SIG-M5 treated with dmso at 0.1 percent for 504 hours (cell line): ENCODE results near the gene GMDS.

Experiments
- DNase-seq: peaks from one replicate; lab custom pipeline; 2025; ENCODE audit not compliant: unreplicated experiment; lab: John Stamatoyannopoulos, UW

The GMDS gene

DNA sequence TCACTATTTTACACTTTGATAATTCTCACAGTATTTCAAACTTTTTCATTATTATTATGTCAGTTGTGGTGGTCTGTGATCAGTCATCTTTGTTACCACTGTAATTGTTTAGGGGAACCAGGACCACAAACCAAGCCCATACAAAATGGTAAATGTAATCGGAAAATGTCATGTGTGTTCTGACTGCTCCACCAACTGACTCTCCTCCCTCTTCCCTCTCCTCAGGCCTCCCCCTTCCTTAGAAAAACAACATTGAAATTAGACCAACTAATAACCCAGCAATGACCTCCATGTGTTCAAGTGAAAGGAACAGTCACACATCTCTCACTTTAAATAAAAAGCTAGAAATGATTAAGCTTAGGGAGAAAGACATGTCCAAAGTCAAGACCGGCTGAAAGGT lies 63.8 kb downstream of the GMDS start:
- no peak for DNase-seq

DNA sequence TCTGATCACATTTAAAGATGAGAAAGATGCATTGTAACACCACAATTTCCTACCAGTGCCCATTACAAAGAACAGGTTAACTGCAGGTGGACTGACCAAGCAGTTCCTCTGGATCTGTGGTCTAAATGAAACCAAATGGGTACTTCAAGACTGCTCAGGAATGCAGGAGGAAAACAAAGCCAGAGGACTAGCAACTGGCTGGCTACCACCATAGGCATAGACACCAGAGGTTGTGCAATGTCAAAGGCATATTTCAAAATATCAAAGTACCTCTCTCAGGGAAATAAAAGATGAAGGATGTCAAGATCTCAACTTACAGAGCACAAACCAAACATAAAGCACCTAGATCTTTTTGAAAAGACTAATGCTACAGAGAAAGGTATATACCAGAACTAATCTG lies 65.5 kb downstream of the GMDS start:
- DNase-seq = no peak

DNA sequence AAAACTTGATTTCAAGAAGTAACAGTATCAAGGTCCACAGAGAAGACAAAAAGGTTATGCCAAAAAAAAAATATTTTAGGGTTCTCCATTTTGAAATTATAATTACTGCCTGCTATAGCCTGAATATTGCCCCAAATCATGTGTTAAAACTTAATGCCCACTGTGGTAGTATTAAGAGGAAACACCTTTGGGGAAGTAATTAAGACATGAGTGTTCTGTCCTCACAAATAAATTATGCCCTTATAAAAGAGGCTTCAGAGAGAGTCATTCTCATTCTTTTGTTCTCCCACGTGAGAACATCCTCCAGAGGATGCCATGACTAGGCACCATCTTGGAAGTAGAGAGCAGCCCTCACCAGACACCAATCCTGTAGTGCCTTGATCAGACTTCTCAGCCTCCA lies 66.2 kb downstream of the GMDS start:
- no peak for DNase-seq

GRCh38 chr6:2178125-2178524 lies 67.3 kb downstream of the GMDS start:
- no peak for DNase-seq

DNA sequence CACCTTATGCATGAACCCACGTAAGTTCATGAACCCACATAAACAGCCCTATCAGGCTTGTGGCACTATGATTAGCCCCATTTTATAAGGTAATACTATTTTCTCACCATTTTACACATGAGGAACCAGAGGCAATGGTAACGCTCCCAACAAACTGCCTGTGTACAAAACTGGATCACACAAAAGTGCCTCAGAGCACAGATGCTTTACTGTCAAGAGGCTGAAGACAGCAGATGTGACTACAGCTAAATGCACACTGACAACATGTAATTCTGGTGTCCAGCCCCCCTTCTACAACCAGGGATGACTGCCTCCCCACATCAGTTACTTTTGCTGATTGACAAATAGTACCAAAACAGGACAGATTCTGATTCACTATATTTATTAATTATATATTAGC lies 69.6 kb downstream of the GMDS start:
- DNase-seq = no peak

DNA sequence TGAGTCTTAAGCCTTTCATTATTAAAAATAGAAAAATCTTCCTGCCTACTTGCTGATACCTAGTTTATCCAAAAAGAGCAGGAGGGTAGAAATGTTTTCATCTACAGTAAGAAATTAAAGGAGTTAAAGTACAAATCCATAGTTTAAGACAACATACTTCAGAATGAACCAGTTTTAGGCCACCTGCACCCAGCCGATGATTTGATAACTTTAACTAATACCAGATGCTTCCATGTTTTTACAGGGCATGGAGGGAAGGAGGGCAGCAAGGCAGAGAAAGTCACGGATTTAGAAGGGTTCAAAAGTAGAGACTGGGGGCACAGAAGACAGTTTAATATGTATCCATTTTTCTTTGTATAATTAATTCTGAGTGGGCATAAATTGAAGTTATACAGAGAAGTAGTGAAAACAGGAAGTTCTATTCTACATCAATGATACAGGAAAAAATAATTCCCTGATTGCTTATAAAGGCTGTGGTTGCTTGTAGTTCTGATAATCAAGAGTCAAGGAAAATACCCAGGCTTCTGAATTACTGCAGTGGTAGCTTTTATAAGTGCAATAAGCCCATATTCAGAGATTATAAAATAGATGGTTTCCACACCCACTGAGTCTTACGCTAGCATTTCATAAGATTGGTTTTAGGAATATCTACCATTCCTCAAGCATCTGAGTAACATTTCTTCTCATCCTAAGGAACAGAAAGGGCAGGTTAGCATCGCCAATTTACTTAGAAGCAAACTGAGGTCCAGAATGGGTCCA lies 72.0 kb downstream of the GMDS start:
- DNase-seq = no peak

DNA sequence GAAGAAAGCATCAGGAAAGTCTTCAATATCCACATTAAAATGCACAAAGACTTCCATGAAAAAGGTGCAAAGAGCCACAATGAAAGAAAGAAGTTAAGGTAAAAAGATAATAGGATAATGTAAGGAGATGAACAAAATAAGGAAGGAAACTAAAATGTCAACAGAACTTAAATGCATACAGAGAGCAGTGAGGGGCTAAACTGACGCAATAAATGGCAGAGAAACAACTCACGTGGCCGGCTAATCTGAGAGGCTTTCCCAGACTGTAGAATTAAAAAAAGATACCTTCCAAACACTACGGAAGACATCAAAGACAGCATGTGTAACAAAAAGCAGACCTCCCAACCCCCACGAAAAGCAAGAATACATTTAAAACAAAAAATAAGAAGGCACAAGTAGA lies 73.7 kb downstream of the GMDS start:
- no peak for DNase-seq

DNA sequence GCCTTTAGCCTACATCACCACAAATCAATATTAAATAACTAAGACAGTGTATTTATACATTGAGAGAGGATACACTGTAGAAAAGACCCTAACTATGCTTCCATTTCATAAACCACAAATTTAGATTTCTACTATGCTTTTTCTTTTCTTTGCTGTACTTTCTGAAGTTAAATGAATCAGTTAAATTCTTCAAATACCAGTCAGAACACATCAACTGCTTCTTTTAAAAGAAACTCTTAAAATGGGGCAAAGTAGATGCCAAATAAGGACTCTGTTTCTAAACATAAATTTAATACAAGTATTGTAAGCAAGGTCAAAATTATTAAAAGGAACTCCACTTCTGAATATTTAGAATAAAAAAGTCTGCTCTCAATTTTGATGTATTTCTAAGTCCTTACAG lies 76.9 kb downstream of the GMDS start:
- DNase-seq = no peak

DNA sequence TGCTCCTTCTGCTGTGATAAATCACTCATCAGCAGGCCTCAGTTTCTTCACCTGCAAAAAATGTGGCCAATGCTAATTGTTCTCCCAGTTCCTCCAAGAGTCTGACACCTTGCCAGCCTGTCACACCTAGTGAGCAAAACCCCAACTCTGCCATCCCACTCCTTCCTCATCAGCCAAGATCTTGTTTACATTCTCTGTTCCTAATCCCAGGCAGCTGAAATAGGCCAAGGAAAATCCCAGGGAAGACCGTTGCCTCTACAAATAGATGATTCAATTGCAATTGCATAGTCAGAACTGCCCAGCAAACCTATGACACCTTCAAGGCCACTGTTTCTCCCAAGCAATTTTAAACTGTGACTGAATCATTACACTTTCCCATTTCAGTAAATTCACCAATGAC lies 78.7 kb downstream of the GMDS start:
- DNase-seq = no peak

- no peak for DNase-seq
Observed at GRCh38 chr6:2165286-2165685, 80.1 kb downstream of the GMDS start.

- no peak for DNase-seq
Observed at GRCh38 chr6:2164481-2164880, 80.9 kb downstream of the GMDS start.

GRCh38 chr6:2162079-2162445 lies 83.3 kb downstream of the GMDS start:
- no peak for DNase-seq

- no peak for DNase-seq
Observed at GRCh38 chr6:2158596-2159271, 86.7 kb downstream of the GMDS start.

- DNase-seq = no peak
Observed at GRCh38 chr6:2157441-2158127, 87.8 kb downstream of the GMDS start.

- no peak for DNase-seq
Observed at GRCh38 chr6:2155206-2155605, 90.2 kb downstream of the GMDS start.

DNA sequence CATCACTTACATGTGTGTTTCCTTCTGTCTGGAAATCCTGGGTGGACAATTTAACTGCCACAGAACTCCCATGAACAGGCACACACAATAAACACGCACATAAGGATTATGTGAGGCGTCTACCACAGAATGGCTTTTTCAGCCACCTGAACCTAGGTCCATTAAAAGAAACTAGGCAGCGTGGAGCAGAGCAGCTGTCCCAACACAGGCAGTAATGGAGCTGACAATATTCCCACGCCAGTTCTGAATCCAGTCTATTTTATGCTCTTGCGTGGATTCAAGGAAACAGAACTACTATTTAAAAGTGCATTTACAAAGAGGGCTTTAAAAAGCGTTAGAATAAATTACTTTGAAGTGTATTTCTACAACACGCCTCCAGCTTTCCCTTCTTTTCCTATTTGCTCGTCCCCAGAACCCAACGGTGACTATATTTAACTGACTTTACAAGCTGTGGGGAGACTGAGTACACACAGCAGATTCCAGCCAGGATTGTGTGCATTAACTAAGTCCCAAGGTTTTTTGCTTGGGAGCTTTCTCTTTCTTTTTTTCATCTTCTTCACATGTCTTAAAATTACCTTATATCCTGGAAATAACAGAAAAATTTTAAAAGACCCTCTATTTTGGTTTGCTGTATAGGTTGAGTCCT lies 95.9 kb downstream of the GMDS start:
- DNase-seq = no peak

- no peak for DNase-seq
Observed at GRCh38 chr6:2148748-2149147, 96.7 kb downstream of the GMDS start.

- DNase-seq = no peak
Observed at GRCh38 chr6:2147766-2148448, 97.5 kb downstream of the GMDS start.

DNA sequence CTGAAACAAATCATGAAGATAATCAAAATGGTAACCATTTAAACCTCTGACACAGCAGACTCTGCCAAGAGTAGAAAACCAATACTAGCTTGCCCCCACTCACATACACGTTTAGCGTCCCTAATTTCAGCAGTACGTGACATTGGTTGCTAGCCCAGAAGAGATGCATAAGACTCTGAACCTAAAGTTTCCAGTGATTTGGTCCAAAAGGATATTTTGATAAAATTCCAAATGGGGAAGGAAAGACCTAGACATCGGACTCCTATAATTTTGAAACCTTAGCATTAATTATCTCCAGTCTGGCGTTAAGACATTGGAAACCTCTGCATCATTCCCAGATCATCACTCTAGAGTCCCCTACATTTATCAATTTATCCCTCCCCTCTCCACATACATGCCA lies 98.1 kb downstream of the GMDS start:
- DNase-seq = no peak

DNA sequence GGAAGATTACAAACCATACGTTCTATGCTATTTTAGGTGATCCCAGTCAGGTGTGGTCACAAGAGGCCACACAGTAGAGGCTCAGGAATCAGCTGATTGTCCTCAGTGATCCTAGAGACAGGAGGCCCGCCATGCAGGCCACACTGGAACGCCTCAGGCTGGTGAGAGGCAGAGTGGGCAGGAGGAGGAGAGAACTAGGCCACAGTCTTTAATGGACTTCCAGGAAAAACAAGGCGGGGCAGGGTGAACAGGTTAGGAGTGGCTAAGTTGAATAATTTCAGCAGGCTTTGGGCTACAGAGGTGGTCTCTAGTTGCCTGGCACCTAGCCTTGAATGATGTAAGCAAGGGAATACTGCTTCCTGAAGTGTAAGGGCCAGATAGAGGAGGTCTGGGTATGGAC lies 101.2 kb downstream of the GMDS start:
- no peak for DNase-seq

DNA sequence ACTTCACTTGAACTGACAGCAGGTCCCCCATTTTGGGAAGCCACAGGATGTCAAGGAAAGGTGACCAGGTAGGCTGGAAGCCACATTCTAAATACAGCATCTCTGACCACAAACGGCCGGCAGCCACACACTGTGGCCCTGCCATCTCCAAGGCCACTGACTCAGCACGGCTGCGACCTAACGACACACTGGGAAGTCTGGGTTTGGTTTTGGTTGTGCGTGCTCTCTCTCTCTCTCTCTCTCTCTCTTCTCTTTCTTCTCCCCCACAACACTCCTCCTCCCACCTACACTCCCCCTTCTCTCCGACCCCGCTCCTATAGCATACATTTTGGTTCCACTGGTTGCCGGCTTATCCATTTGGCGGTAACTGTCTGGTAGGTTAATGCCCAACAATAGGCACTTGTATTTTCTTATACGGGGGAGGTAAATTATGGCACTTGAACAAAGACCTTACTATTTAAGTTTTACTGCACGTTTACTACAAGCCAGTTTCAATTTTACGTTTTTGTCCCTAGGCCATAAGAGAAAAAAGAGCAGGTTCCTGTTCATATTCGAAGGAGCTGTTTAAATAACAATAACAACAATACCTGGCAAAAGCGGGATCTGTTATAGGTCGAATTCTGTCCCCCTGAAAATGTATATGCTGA lies 103.6 kb downstream of the GMDS start:
- DNase-seq = no peak
